ENCODE data around the gene BTBD10.
"Not testable (repeated sequence)": the region's sequence is repeated elsewhere in the genome, so short reads cannot be mapped to it uniquely, and the experiment has no call there.

BTBD10 gene

GRCh38 chr11:13440100-13440855 is 22.7 kb downstream of the BTBD10 start:
- no peak for DNase-seq (ENCODE audit: low read depth in 2 of 2)

DNA sequence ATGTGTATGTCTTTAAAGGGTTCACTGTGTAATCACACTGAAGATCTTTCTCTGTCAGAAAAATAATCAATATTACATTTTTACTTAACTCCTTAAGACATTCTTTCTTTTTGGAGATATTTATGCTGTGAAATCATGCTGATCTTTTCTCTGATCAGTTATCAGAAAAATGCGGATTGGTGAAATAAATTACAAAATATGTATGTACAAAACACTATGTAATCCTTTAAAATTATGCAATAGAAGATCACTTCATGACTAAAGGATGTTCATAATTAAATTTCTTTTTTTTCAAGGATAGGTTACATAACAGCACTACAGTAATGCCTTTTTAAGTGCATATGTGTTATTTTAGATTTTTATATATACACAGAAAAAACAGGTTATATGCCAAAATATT is 24.7 kb downstream of the BTBD10 start:
- no peak for DNase-seq (ENCODE audit: low read depth in 2 of 2)

DNA sequence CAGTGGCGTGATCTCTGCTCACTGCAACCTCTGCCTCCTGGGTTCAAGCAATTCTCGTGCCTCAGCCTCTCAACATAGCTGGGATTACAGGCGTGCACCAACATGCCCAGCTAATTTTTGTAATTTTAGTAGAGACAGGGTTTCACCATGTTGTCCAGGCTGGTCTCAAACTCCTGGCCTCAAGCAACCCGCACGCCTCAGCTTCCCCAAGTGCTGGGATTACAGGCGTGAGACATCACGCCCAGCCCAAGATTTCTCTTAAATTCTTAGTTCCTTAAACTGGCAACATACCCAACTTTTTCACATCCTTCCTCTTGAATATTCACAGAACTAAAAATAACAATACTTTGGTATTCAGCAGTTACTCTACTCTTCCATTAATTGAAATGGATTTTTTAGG is 26.2 kb downstream of the BTBD10 start:
- not testable (repeated sequence) for DNase-seq (ENCODE audit: low read depth in 2 of 2)

GRCh38 chr11:13434247-13435205 is 28.5 kb downstream of the BTBD10 start:
- no peak for DNase-seq (ENCODE audit: low read depth in 2 of 2)

GRCh38 chr11:13433437-13433836 is 29.6 kb downstream of the BTBD10 start:
- no peak for DNase-seq (ENCODE audit: low read depth in 2 of 2)

DNA sequence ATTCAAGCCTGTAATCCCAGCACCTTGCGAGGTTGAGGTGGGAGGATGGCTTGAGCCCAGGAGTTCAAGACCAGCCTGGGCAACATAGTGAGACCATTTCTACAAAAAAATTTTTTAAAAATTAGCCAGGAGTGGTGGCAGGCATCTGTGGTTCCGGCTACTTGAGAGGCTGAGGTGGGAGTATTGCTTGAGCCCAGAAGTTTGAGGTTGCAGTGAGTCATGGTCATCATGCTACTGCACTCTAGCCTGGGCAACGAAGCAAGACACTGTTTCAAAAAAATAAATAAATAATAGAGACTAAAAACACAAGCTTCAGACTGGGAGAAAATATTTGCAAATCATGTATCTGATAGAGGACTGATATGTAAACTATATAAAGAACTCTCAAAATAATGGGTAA is 33.2 kb downstream of the BTBD10 start:
- DNase-seq (ENCODE audit: low read depth in 2 of 2): no peak

DNA sequence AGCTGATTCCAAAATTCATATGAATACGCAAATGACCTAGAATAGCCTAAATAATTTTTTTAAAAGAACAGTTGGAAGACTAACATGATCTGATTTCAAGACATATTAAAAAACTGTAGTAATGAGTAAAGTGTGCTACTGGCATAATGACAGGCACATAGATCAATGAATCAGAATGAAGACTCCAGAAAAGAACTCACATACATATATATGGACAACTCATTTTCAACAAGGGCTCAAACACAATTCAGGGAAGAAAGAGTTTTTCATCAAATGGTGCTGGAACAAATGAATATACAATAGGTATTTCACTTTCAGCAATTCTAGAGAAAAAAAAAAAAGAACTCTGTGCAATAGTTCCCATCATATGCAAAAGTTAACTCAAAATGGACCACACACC is 33.7 kb downstream of the BTBD10 start:
- no peak for DNase-seq (ENCODE audit: low read depth in 2 of 2)

DNA sequence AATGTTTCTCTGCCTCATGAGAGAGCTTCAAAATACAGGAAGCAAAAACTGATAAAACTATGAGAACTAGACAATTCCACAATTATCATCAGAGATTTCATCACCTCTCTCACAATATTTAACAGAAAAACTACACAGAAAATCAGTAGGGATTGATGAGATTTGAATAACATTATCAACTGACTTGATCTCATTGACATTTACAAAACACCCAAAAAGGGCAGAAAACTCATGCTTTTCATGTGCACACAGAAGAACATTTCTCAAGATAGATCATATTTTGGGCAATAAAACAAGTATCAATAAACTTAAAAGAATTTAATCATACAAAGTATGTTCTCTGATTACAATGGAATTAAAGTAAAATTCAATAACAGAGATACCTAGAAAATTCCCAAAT is 35.6 kb downstream of the BTBD10 start:
- no peak for DNase-seq (ENCODE audit: low read depth in 2 of 2)

DNA sequence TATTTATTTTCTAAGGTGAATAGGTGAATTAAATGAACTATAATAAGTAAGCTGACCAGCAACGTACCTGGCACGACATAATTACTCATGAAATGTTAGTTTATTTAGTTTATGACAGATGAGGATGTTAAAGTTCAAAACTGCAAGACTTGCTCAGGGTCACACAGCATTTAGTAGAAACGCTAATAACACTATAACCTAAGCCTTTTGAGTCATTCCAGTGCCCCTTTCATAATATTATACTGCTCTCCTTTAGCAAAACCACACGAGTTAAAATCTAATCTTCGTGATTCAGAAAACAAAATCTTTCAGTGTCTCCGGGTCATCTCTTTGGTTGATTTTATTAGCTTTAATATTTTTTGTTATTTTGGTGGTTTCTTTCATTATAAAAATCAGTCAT is 39.6 kb downstream of the BTBD10 start:
- no peak for DNase-seq (ENCODE audit: low read depth in 2 of 2)

DNA sequence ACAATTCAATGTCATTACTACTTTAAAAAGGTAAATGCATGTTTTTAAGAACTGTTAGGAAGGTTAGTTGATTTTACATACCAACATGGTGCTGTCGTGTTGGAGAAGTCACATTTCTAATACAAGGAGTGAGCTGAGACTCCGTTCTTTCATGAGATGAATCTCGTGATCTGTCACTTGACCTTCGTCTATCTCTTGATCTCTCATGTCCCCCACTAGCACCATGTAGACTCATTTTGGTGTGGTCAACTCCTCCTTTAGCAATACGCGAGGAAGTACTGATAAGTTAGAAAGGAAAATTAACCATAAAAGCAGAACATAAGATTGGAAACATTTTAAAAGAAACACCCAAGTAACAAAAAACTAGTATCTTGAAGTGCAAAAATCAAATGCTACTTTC is 41.5 kb downstream of the BTBD10 start:
- DNase-seq (ENCODE audit: low read depth in 2 of 2): no peak

DNA sequence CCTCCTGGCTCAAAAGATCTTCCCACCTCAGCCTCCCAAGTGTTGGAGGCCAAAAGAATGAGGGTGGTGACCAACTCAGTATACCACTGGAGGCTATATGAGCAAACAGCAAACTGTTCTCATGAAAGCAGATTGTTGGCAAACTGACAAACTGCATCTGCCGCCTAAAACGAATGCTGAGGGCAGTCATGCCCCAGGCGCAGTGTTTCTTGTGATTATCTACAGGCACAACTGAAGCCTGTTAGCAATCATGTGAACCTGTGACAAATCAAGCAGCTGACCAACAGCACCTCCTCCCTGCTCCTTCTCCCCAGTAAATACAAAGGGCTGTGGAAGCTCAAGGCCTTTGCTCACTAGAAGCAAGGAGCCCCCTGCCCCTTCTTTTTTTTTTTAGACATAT is 47.8 kb downstream of the BTBD10 start:
- no peak for DNase-seq (ENCODE audit: low read depth in 2 of 2)

GRCh38 chr11:13405220-13405619 is 57.8 kb downstream of the BTBD10 start:
- no peak for DNase-seq (ENCODE audit: low read depth in 2 of 2)

DNA sequence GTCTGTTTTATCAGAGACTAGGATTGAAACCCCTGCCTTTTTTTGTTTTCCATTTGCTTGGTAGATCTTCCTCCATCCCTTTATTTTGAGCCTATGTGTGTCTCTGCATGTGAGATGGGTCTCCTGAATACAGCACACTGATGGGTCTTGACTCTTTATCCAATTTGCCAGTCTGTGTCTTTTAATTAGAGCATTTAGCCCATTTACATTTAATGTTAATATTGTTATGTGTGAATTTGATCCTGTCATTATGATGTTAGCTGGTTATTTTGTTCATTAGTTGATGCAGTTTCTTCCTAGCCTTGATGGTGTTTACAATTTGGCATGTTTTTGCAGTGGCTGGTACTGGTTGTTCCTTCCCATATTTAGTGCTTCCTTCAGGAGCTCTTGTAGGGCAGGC is 64.7 kb downstream of the BTBD10 start:
- DNase-seq (ENCODE audit: low read depth in 2 of 2): not testable (repeated sequence)

- no peak for DNase-seq (ENCODE audit: low read depth in 2 of 2)
Measured at GRCh38 chr11:13391217-13391616, 71.8 kb downstream of the BTBD10 start.

DNA sequence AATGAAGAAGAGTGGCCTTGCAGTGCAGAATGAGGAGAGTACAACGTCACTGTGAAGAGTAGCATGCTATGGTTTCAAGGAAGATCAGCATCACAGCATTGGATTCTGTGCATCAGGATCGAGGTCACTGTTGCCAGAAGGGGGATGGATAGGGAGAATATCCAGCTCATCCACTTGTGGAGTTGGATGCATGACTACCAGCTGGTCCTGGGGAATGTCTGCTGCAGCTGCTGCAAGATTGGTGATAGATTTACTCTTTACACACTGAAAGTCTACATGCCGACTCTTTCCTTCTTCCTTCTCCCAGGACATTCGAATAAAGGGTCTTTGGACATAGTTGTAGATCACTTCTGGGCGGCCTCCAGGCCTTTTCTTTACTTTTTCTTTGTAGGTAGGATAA is 74.3 kb downstream of the BTBD10 start:
- no peak for DNase-seq (ENCODE audit: low read depth in 2 of 2)

DNA sequence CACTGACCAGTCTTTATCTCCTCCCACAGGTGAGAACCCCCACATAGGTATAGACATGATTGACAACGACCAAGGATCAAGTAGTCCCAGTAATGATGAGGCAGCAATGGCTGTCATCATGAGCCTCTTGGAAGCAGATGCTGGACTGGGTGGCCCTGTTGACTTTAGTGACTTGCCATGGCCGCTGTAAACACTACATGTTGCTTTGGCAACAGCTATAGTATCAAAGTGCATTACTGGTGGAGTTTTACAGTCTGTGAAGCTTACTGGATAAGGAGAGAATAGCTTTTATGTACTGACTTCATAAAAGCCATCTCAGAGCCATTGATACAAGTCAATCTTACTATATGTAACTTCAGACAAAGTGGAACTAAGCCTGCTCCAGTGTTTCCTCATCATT is 76.5 kb downstream of the BTBD10 start:
- no peak for DNase-seq (ENCODE audit: low read depth in 2 of 2)

DNA sequence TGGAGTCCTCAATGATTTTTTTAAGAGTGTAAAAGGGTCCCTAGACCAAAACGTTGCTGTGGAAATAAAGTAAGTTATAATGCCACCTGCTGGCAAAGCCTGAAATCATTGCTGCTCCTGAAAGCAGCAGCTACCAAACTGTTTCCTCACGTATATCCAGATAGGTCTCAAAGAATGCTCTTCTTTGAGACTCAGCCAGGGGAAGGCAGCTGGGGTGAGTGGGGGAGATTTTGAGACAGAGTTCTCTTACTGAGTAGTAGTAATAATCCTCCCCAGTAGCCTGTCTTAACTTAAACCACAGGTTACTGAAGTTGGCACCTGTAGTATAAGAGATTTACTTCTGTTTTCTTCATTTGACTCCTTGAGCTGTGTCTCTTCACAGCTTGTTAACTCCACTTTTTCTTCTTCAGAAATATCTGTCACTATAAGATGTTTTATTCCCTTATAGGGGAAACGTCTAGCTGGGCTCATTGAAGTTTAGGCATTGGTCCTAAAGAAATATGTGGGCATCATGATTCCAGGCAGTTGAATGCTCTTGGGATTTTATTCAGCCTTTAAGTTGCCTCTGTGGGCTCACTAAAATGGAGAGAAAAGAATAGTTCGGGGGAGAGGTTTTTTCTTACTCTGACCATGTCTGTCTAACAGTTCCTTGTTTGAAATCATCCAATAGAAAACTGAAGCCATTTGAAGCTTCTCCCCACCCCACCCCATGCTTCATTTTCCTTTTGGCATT is 77.9 kb downstream of the BTBD10 start:
- no peak for DNase-seq (ENCODE audit: low read depth in 2 of 2)

DNA sequence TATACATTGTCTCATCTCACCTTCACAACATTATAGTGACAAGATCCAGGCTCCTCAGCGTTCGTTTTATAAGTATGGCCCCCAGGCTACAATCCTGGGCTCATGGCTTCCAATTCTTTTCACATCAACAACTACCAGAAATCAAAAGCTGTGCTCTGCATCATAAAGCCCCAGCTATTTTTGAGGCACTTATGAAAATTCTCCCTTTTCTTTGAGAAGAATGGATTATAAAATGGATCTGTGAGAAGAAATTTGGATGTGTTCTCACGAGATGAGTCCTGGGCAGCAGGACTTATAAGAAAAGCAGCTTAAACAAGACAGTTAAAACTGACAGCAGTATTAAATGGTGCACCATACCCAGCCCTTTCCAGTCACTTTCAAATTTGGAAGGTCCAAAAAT is 80.3 kb downstream of the BTBD10 start:
- DNase-seq (ENCODE audit: low read depth in 2 of 2): no peak

GRCh38 chr11:13380731-13381130 is 82.3 kb downstream of the BTBD10 start:
- no peak for DNase-seq (ENCODE audit: low read depth in 2 of 2)

GRCh38 chr11:13378316-13378715 is 84.7 kb downstream of the BTBD10 start:
- no peak for DNase-seq (ENCODE audit: low read depth in 2 of 2)

DNA sequence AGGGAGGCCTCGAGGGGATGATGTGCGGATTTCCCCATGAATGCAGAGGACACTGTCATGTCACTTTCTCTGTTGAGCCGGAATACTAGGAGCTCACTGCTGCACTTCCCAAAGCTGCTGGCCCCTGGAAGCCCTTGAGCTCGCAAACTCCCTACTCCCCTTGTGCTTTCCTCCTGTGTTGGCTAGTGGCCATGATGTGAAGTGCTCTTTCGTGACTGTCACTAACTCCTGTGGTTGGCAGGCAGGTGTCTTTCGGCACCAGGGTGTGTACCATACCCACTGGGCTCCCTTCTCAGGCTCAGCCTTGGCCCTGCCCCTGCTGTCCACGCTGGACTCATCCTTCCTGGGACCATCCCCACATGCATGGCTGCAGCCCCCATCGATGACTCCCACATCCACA is 86.2 kb downstream of the BTBD10 start:
- no peak for DNase-seq (ENCODE audit: low read depth in 2 of 2)

GRCh38 chr11:13376402-13376801 is 86.6 kb downstream of the BTBD10 start:
- no peak for DNase-seq (ENCODE audit: low read depth in 2 of 2)

All from stimulated activated CD8-positive, alpha-beta memory T cell treated with anti-CD3 and anti-CD28 coated beads, Interleukin-2, amount 100 ng/mL, for 48 hours (primary cell).